Muscle layer of duodenum (tissue), 2 donors: ENCODE data around the gene AFTPH.

Source experiments
- H3K27ac ChIP-seq: one replicate; pipeline ENCODE4 v1.7.0; 2013; ENCODE audit warnings: mild to moderate bottlenecking, low read length
- H3K27me3 ChIP-seq: one replicate; pipeline ENCODE4 v1.7.0; 2013; ENCODE audit warnings: low read depth, mild to moderate bottlenecking, control low read depth, low read length
- H3K36me3 ChIP-seq, 2 donors: one replicate each; pipeline ENCODE4 v1.7.0; 2013; ENCODE audit warnings: low read length in 2 of 2, control low read depth in 1 of 2, mild to moderate bottlenecking in 1 of 2; ENCODE audit not compliant: insufficient read depth in 2 of 2, control insufficient read depth in 1 of 2
- H3K4me1 ChIP-seq, 2 donors: one replicate each; pipeline ENCODE4 v1.7.0; 2013; ENCODE audit warnings: low read length in 2 of 2, mild to moderate bottlenecking in 2 of 2, control low read depth in 1 of 2, moderate library complexity in 1 of 2; ENCODE audit not compliant: insufficient read depth in 2 of 2, control insufficient read depth in 1 of 2
- H3K4me3 ChIP-seq, 2 donors: one replicate each; pipeline ENCODE4 v1.7.0; 2013; ENCODE audit warnings: low read length in 2 of 2, low read depth in 1 of 2, mild to moderate bottlenecking in 1 of 2
- H3K9me3 ChIP-seq, 2 donors: one replicate each; pipeline ENCODE4 v1.7.0; 2013; ENCODE audit warnings: low read length in 2 of 2, control low read depth in 1 of 2, mild to moderate bottlenecking in 1 of 2; ENCODE audit not compliant: control insufficient read depth in 1 of 2
- donor health status: healthy.

Gene AFTPH

DNA sequence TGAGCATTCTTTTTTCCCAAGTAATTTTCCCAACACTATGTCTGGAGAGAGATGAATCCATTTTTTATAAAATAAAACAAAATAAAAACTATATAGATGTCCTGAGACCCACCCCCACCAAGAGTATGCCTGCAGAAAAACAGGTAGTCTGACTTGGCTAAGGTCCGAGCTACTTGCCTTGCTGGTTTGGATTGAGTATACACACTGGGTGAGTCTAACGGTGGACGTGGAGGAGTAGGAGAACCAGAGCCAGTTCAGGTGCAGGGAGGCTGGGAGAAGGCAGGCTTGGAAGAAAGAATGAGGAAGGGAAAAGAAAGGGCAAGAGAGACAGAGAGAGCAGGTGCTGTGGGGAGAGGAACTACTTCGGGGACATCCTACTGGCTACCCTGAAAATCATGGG, 21.3 kb upstream of the AFTPH start:
- H3K27ac ChIP-seq: no peak overlapping the region
- no peak overlapping the region for H3K4me3 ChIP-seq
- no peaks in the 10 kb centered on the region for H3K9me3 ChIP-seq

GRCh38 chr2:64504774-64505720, 19.1 kb upstream of the AFTPH start:
- no peak overlapping the region for H3K27ac ChIP-seq
- no peaks in the 10 kb centered on the region for H3K27me3 ChIP-seq
- no peaks in the 10 kb centered on the region for H3K36me3 ChIP-seq
- H3K9me3 ChIP-seq: no peaks in the 10 kb centered on the region
- no peaks in the 10 kb centered on the region for H3K4me1 ChIP-seq
- H3K4me3 ChIP-seq: no peak overlapping the region

More for the DNA sequence above, 21.3 kb upstream of the AFTPH start:
- no peaks in the 10 kb centered on the region for H3K4me1 ChIP-seq
- H3K27me3 ChIP-seq: no peaks in the 10 kb centered on the region
- H3K36me3 ChIP-seq: no peaks in the 10 kb centered on the region

- H3K9me3 ChIP-seq: no peaks in the 10 kb centered on the region
- no peak overlapping the region for H3K27ac ChIP-seq
- H3K36me3 ChIP-seq: no peaks in the 10 kb centered on the region
- H3K4me3 ChIP-seq: no peak overlapping the region
- no peaks in the 10 kb centered on the region for H3K4me1 ChIP-seq
- H3K27me3 ChIP-seq: no peaks in the 10 kb centered on the region
Measured at GRCh38 chr2:64506686-64507085, 17.4 kb upstream of the AFTPH start.

GRCh38 chr2:64514008-64514407, 10.1 kb upstream of the AFTPH start:
- no peak overlapping the region for H3K27ac ChIP-seq
- H3K4me3 ChIP-seq: no peak overlapping the region
- H3K27me3 ChIP-seq: no peaks in the 10 kb centered on the region
- H3K9me3 ChIP-seq: no peaks in the 10 kb centered on the region
- no peaks in the 10 kb centered on the region for H3K4me1 ChIP-seq
- H3K36me3 ChIP-seq: no peaks in the 10 kb centered on the region

- Histone ChIP-seq H3K9me3 (no peaks in the 10 kb centered on the region), H3K4me3 (no peak overlapping the region), H3K36me3 (no peaks in the 10 kb centered on the region), H3K27me3 (no peaks in the 10 kb centered on the region), H3K27ac (no peak overlapping the region), H3K4me1 (no peaks in the 10 kb centered on the region)
Measured at GRCh38 chr2:64515086-64515485, 9.0 kb upstream of the AFTPH start.

DNA sequence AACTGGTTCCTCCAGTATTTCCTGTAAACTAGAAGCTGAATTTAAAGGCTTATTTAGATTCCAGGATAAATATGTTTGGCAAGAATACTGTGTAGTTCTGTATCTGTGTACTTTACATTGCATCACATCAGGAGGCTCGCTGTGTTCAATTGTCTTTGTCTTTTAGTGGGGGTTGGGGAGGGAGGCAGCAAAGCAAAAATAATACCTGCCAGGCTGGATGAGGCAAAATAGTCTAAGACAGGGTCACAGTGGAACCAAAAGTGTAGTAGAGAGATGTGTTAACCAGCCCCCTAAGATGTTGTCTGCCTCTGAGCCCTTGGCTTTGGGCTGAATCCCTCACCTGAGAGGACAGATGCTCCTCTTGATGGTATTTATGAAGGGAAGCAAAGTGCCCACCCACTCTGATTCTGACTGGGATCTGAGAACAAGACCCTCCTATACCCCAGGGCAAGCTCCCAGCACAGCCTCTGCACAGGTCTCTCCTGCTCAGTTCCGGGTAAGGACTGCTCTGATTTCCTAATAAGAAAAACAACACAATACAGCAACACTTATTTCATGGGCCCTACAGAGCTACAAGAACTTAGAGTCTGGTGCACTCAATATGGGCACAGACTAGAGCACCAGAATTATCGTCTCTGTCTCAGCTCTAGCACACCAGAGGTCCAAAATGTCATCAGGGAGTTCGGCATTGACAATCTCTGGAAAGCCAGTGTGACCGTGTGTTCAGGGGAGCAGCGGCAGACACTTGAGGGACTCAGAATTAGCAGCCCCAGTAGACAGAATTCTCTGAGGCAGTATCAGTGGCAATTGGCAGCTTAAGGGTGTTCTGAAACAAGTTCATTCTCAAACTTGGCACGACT, 7.2 kb upstream of the AFTPH start:
- Histone ChIP-seq H3K4me3 (no peak overlapping the region), H3K9me3 (no peaks in the 10 kb centered on the region), H3K27ac (no peak overlapping the region), H3K36me3 (no peaks in the 10 kb centered on the region), H3K4me1 (no peaks in the 10 kb centered on the region), H3K27me3 (no peaks in the 10 kb centered on the region)

- Histone ChIP-seq H3K27ac (no peak overlapping the region), H3K27me3 (no peaks in the 10 kb centered on the region), H3K36me3 (no peaks in the 10 kb centered on the region), H3K4me1 (peaks cover 0 to 1% of the 10 kb centered on the region in 2 donors), H3K9me3 (no peaks in the 10 kb centered on the region), H3K4me3 (no peak overlapping the region)
Measured at GRCh38 chr2:64517511-64517884, 6.6 kb upstream of the AFTPH start.

DNA sequence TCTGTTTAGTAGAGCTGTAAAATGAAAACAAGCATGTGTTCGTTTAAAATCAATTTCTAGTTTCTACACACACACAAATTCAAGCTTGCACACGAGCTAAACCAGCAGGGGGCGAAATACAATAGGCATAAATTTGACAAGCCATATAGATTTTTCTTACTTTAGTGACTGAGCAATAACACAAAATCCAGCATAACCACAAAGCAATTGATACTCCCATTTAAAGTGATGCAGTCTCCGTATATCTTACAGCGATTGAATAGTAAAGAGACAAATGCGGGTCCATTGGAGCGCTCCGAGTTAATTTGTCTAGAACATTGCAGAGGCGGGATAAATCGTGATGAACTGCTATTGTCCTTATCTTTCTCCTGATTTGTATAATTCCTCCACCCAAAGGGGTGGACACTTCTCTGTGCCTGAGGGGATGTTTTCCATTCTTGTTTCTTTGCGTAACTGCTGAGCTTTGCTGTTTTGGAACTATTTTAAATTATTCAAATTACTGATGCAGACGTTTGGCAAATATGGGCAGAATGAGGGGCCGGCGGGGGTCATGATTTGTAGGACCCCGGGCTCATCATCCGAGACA, 1.2 kb upstream of the AFTPH start:
- Histone ChIP-seq H3K4me3 (peak overlapping the region; percentile 85 to 96), H3K4me1 (peaks cover 0 to 19% of the 10 kb centered on the region in 2 donors), H3K9me3 (no peaks in the 10 kb centered on the region), H3K27ac (peak overlapping the region; percentile 19), H3K36me3 (no peaks in the 10 kb centered on the region), H3K27me3 (no peaks in the 10 kb centered on the region)

DNA sequence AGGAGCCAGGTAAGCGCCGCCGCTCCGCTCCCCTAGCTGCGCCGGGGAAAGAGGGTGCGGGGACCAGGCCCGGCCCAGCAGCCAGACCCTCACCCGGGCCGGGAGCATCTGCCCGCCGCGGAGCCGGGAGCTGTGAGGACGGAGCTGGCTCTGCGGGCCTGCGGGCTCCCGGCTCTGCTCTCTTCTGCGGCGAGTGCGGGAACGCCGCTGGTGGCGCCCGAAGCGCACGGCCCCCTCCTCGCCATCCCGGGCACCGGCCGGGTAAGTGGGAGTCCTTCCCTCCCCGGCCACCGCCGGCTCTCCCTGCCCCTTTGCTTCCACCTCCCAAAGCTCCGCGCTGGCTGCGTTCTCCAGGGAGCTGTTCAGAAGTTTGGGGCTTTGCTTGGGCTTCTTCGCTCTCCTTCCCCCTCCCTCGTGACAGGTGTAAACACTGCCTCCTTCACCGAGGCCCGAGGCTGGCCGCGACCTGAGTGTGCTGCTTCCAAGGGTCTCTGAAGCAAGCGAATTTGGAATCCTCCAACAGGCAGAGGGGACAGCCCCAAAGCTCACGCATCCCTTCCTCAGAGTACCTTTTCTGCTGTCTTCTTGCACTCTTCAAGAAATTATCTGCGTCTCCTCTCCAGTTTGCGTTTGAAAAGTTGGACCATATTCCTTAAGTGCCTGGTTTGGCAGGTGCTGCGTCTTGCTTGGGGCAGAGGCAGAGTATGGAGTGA, 632 bp downstream of the AFTPH start:
- peak overlapping the region; percentile 98 for H3K27ac ChIP-seq
- no peaks in the 10 kb centered on the region for H3K27me3 ChIP-seq
- no peaks in the 10 kb centered on the region for H3K9me3 ChIP-seq
- peak overlapping the region; percentile 85 to 98 for H3K4me3 ChIP-seq
- peaks cover 0 to 23% of the 10 kb centered on the region in 2 donors for H3K4me1 ChIP-seq
- H3K36me3 ChIP-seq: no peaks in the 10 kb centered on the region

- Histone ChIP-seq H3K27me3 (no peaks in the 10 kb centered on the region), H3K4me1 (peaks cover 0 to 23% of the 10 kb centered on the region in 2 donors), H3K27ac (peak overlapping the region; percentile 98), H3K4me3 (peak overlapping the region; percentile 85 to 98), H3K9me3 (no peaks in the 10 kb centered on the region), H3K36me3 (no peaks in the 10 kb centered on the region)
Measured at GRCh38 chr2:64525317-64525613, 1.1 kb downstream of the AFTPH start.

- Histone ChIP-seq H3K27me3 (no peaks in the 10 kb centered on the region), H3K4me1 (peaks cover 0 to 23% of the 10 kb centered on the region in 2 donors), H3K27ac (peak overlapping the region; percentile 98), H3K36me3 (no peaks in the 10 kb centered on the region), H3K9me3 (no peaks in the 10 kb centered on the region), H3K4me3 (peak overlapping the region in 1 of 2 donors; percentile 98)
Measured at GRCh38 chr2:64526034-64526433, 1.9 kb downstream of the AFTPH start.
